RWPE2 (cell line): ENCODE measurements around the gene PLEKHM3.

ENCODE experiments used
- ATAC-seq: fragments of 200-7000 bp; cut with Tn5 transposase; 3 replicates; pipeline ENCODE4 v1.9.1; 2021; ENCODE audit warnings: low read depth
- DNase-seq: peaks from one replicate; pipeline ENCODE4 v3.0.0-alpha.2; 2020; ENCODE audit warnings: low spot score
- H3K27ac ChIP-seq: fragments of 450-650 bp; 2 replicates; pipeline ENCODE4 v1.5.1; 2017; ENCODE audit warnings: mild to moderate bottlenecking; ENCODE audit not compliant: poor library complexity, severe bottlenecking
- H3K27me3 ChIP-seq: fragments of 250-450 bp; sonication (Bioruptor Pico); 2 replicates; pipeline ENCODE4 v1.5.1; 2021; ENCODE audit warnings: mild to moderate bottlenecking, moderate library complexity; ENCODE audit not compliant: insufficient read depth, poor library complexity, severe bottlenecking
- H3K36me3 ChIP-seq: fragments of 250-450 bp; sonication (Bioruptor Pico); 2 replicates; pipeline ENCODE4 v1.5.1; 2020; ENCODE audit warnings: low read depth, mild to moderate bottlenecking, moderate library complexity
- H3K4me1 ChIP-seq: fragments of 250-450 bp; sonication (Bioruptor Pico); 2 replicates; pipeline ENCODE4 v1.5.1; 2021; ENCODE audit warnings: mild to moderate bottlenecking, moderate library complexity; ENCODE audit not compliant: insufficient read depth, poor library complexity, severe bottlenecking
- H3K4me3 ChIP-seq: fragments of 250-450 bp; sonication (Bioruptor Pico); 2 replicates; pipeline ENCODE4 v1.5.1; 2021; ENCODE audit warnings: mild to moderate bottlenecking, moderate library complexity; ENCODE audit not compliant: severe bottlenecking
- H3K9me3 ChIP-seq: fragments of 250-450 bp; sonication (Bioruptor Pico); 2 replicates; pipeline ENCODE4 v1.5.1; 2021; ENCODE audit warnings: mild to moderate bottlenecking, moderate library complexity; ENCODE audit not compliant: severe bottlenecking
- TF ChIP-seq, protein P1 (sequence below): fragments of 450-650 bp; IDR thresholded peaks from one replicate; pipeline ENCODE4 v1.5.1; 2017; ENCODE audit warnings: mild to moderate bottlenecking, moderate library complexity; ENCODE audit not compliant: poor library complexity, severe bottlenecking

Gene PLEKHM3, protein sequence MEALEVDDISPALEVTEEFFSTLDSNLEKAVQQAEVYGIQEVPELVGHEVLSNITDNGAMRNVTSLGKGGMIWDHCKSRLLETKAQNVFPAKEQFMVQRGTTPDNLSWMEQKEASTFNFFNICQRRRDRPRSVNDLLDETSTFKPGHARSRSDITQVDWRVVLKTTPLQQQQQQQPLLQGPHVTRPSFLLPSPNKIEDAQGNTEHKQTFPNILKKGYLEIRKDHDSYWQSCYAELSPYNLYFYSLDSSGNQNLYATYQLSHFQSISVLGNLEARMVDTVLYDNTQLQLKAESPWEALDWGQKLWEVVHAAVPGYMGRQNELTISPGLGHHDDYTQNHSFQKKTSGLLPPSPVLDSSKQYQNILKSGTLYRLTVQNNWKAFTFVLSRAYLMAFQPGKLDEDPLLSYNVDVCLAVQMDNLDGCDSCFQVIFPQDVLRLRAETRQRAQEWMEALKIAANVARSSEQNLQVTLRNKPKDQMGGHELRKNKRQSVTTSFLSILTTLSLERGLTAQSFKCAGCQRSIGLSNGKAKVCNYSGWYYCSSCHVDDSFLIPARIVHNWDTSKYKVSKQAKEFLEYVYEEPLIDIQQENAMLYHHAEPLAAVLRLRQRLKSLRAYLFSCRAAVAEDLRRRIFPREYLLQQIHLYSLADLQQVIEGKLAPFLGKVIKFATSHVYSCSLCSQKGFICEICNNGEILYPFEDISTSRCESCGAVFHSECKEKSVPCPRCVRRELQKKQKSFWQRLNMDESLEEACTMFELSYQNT

DNA sequence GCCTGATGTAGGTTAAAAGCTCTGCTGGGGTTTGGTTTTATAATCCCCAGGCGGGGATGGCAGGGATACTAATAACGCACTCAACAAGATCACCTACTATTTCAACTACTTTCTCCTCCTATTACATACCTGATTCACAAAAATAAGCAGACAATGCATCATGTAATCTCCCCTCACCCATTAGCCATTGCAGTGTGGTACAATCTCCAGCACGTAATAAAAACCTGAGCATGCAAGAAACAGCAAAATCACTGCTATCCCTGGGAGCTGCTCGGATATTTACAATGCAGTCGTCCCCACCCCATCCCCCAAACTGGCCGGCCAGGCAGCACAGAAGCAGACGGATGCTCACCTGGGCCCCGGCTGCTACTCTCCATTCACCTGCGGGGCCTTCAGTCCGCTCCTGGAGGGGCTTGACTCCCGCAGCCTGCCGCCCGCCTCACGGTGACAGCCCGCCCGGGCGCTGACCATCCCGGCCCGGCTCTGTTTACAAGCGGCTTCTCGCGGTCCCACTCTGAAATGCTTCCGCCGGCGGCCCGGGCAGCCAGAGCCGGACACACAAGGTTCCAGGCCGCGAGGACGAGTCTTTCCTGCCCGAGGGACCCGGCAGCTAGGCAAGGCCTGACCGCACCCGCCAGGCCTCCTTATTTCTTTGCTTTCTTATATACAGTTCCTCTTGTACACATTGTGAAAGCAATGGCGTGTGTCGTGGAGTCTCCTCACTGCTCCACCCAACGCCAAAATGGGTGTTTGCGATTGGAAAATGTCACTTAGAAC, at the start of gene PLEKHM3:
TSS of gene PLEKHM3 (minus strand) at position 491 of the 777 bp plus-strand sequence. CDS start 23,888 bp downstream, outside the sequence.
- ATAC-seq (peak; percentile 98), DNase-seq (peak; percentile 83)
- no peaks in the 10 kb centered on the region for H3K27me3 ChIP-seq
- H3K4me1 ChIP-seq, result peaks cover 9% of the 10 kb centered on the region
- H3K4me3 ChIP-seq, result peak within 1 kb of the TSS; percentile 97
- H3K9me3 ChIP-seq, result no peaks in the 10 kb centered on the region
- no peaks in the 10 kb centered on the region for H3K36me3 ChIP-seq
- TF ChIP-seq, protein P1, sequence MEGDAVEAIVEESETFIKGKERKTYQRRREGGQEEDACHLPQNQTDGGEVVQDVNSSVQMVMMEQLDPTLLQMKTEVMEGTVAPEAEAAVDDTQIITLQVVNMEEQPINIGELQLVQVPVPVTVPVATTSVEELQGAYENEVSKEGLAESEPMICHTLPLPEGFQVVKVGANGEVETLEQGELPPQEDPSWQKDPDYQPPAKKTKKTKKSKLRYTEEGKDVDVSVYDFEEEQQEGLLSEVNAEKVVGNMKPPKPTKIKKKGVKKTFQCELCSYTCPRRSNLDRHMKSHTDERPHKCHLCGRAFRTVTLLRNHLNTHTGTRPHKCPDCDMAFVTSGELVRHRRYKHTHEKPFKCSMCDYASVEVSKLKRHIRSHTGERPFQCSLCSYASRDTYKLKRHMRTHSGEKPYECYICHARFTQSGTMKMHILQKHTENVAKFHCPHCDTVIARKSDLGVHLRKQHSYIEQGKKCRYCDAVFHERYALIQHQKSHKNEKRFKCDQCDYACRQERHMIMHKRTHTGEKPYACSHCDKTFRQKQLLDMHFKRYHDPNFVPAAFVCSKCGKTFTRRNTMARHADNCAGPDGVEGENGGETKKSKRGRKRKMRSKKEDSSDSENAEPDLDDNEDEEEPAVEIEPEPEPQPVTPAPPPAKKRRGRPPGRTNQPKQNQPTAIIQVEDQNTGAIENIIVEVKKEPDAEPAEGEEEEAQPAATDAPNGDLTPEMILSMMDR, result no peak
- H3K27ac ChIP-seq, result peak within 1 kb of the TSS; percentile 10

DNA sequence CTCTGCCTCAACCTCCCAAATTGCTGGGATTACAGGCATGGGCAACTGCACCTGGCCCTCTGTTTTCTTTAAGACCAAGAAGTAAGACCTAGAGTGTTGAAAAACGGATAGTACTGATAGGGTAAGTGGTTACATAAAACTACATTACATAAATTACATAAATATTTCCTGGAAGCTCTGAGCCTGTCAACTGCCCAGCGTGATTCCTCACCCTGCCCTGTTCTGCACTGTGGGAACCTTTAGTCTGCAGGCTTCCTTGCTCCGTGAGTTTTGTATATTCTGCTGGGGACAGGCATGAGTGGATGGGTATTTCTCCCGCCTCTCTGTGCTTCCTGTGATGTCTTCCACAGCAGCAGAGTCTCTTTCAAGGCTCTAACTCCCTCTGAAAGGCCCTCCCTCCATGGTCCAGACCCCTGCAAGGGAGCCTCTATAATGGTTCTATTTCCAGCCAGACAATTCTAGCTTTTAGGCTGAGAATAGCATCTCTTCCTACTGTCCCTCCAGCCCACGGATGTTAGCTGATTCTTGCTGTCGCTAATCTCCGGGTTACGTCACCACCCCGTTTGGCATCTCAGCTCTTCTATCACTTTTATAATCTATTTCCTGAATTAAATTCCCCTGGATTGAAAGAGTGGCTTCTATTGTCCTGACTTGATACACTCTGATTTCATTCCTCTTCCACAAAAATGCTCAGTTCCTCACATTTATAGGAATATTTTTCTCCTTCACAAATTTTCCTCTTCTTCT, 49.5 kb upstream of the PLEKHM3 start:
- Histone ChIP-seq H3K4me3 (no peak overlapping the region), H3K4me1 (no peaks in the 10 kb centered on the region), H3K27me3 (no peaks in the 10 kb centered on the region), H3K36me3 (no peaks in the 10 kb centered on the region), H3K27ac (no peak overlapping the region), H3K9me3 (no peaks in the 10 kb centered on the region)
- no peak for DNase-seq
- ATAC-seq, result no peak
- TF ChIP-seq, protein P1, result no peak

DNA sequence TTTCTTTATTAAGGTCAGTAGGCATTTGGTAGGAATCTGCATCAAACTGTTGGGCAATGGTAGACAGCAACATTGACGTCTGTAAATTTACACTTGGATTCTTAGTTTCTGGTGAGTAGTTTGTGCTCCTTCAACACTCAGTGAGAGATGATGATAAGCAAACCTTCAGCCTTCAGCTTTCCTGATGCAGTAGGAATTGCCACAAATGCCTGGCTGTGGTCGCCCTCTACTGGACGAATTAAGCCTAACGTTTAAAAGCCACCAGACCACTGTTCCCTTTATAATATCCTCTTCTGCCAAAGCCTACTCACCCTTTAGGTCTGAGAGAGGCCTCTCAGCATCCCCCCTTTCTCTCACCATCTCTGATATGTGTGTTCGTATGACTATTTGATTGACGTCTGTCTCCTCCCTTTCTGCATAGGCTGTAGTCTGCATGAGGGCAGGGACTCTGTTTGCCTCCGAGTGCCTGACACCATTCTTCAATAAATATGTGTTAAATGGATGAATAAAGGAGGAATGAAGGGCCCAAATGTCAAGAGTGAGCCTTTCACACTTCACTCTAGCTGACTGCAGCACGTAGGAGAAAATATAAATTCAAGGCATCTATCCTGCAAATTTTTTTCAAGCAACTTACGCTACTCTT, 47.0 kb upstream of the PLEKHM3 start:
- no peaks in the 10 kb centered on the region for H3K4me1 ChIP-seq
- DNase-seq (no peak), ATAC-seq (peak; percentile 84)

DNA sequence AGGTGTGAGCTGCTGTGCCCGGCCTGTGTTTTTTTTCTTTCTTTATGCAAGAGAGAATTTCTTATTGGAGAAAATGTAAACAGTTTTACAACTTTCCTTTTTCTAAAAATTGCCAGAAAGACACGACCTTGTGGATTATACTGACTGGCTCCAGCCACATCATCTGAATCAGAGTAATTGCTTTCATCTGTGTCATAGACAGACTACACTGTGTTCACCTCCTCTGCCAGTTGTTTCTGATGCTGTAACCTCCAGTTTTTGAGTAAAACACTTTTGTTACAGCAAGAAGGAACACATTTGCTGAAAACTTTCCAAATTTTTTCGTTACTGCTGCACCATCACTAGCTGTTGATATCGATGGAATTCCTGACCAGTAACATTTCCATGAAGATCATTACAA, 43.9 kb upstream of the PLEKHM3 start:
- DNase-seq, result no peak
- TF ChIP-seq, protein P1, result no peak
- no peaks in the 10 kb centered on the region for H3K36me3 ChIP-seq
- no peaks in the 10 kb centered on the region for H3K9me3 ChIP-seq
- no peaks in the 10 kb centered on the region for H3K4me1 ChIP-seq
- H3K27ac ChIP-seq, result no peak overlapping the region
- H3K27me3 ChIP-seq, result no peaks in the 10 kb centered on the region
- H3K4me3 ChIP-seq, result no peak overlapping the region
- ATAC-seq, result no peak

More for the DNA sequence above, 47.0 kb upstream of the PLEKHM3 start:
- TF ChIP-seq, protein P1, result peak; percentile 93
- no peak overlapping the region for H3K27ac ChIP-seq
- H3K4me3 ChIP-seq, result no peak overlapping the region
- no peaks in the 10 kb centered on the region for H3K36me3 ChIP-seq
- H3K9me3 ChIP-seq, result no peaks in the 10 kb centered on the region
- no peaks in the 10 kb centered on the region for H3K27me3 ChIP-seq
